K562 (cell line): Measurements from ENCODE around the gene OMP. TPM values are rescaled to one million over a fixed set of nuclear protein-coding genes. Genes with fewer than 3 reads are reported as not detected.

Source experiments
- CREB1 ChIP-seq, 2 experiments: sonication (generic) in 1 of 2; formaldehyde crosslinking in 1 of 2; IDR thresholded peaks; 2 replicates each; pipeline versions ENCODE4 v1.6.1 to v1.8.0; 2012 to 2022; ENCODE audit warnings: inconsistent platforms in 1 of 2, mild to moderate bottlenecking in 1 of 2, missing genetic modification reagents in 1 of 2, moderate library complexity in 1 of 2
- GTF2F1 ChIP-seq: IDR thresholded peaks from 2 replicates; pipeline ENCODE4 v1.6.1; 2011; ENCODE audit warnings: low read depth, low read length, improper control_type of control experiment
- MGA ChIP-seq: fragments of 450-650 bp; IDR thresholded peaks from 2 replicates; pipeline ENCODE4 v1.6.1; 2016; ENCODE audit warnings: mild to moderate bottlenecking, moderate library complexity
- PATZ1 ChIP-seq: fragments of 250-450 bp; sonication (Bioruptor Pico); IDR thresholded peaks from 2 replicates; pipeline ENCODE4 v1.5.0; 2020; ENCODE audit warnings: mild to moderate bottlenecking, borderline replicate concordance
- REST ChIP-seq, 2 experiments: fragments of 450-650 bp; formaldehyde crosslinking in 1 of 2; IDR thresholded peaks; 2 replicates each; pipeline versions ENCODE4 v1.4.0 to v1.6.1; 2014 to 2020; ENCODE audit warnings: mild to moderate bottlenecking in 2 of 2, borderline replicate concordance in 1 of 2, low read depth in 1 of 2
- polyA plus RNA-seq, 8 experiments: library from polyadenylated mRNA; depleted of rRNA in 4 of 8; stranded (reverse) in 5 of 8; unstranded in 3 of 8; fragments of >200 nt; fragmentation: Nextera tagmentation in 2 of 8; fragmentation: Illumina TruSeq in 1 of 8; extraction: Ambion mirVana in 2 of 8; extraction: Trizol in 1 of 8; gene quantifications; 2 replicates each; pipeline versions ENCODE4 v1.2.1 to v1.2.3, GENCODE V29; 2011 to 2014; ENCODE audit warnings: inconsistent platforms in 1 of 8, missing spikeins in 1 of 8
- total RNA-seq, 7 experiments: library from RNA; depleted of rRNA in 6 of 7; stranded (reverse); fragments of >200 nt in 6 of 7; fragmentation: Illumina TruSeq in 2 of 7; extraction: Trizol in 2 of 7; gene quantifications; 2 replicates each; pipeline versions ENCODE4 v1.2.1 to v1.2.3, GENCODE V29; 2011 to 2021; ENCODE audit warnings: low replicate concordance in 1 of 7

OMP gene
- total and polyA plus RNA-seq, 9 of the 15 experiments (the other 6 are each of a cell fraction or from before 2014, with no cell fraction given): not detected

- no peak for TF ChIP-seq MGA
- no peak for TF ChIP-seq REST (IDR thresholded peaks at IDR 0.05; ENCODE audit: borderline replicate concordance)
- no peak for TF ChIP-seq REST (CRISPR knock-in tag; IDR thresholded peaks at IDR 0.05; ENCODE audit: low read depth)
- TF ChIP-seq GTF2F1: no peak
- no peak for TF ChIP-seq PATZ1 (CRISPR knock-in tag)
- no peak for TF ChIP-seq CREB1 (IDR thresholded peaks at IDR 0.05)
- TF ChIP-seq CREB1 (CRISPR knock-in tag; IDR thresholded peaks at IDR 0.05): no peak
These were observed 8.2 kb downstream of the OMP start (continued) for GRCh38 chr11:77110836-77111235.
